Measurements from ENCODE around the gene TMEM123.
A peak's percentile ranks its signal among the peaks of the same experiment; 100 is the strongest.
"Not testable (repeated sequence)": the region's sequence is repeated elsewhere in the genome, so short reads cannot be mapped to it uniquely, and the experiment has no call there.

The TMEM123 gene

GRCh38 chr11:102387043-102387781, 65.4 kb downstream of the TMEM123 start:
- Mint-ChIP-seq H3K4me3 (no peak overlapping the region), H3K27ac (peak overlapping the region in 1 of 2 donors; percentile 28), H3K9me3 (peaks cover 5 to 17% of the 10 kb centered on the region in 2 donors), H3K4me1 (peaks cover 55% of the 10 kb centered on the region), H3K27me3 (no peaks in the 10 kb centered on the region)
- no peak for ATAC-seq
- no peak for DNase-seq

GRCh38 chr11:102386136-102386734, 66.3 kb downstream of the TMEM123 start:
- no peak overlapping the region for H3K4me3 Mint-ChIP-seq
- H3K9me3 Mint-ChIP-seq, result peaks cover 5 to 17% of the 10 kb centered on the region in 2 donors
- H3K27me3 Mint-ChIP-seq, result no peaks in the 10 kb centered on the region
- DNase-seq (no peak), ATAC-seq (peak; percentile 68)
- no peak overlapping the region for H3K27ac Mint-ChIP-seq
- peaks cover 51% of the 10 kb centered on the region for H3K4me1 Mint-ChIP-seq

DNA sequence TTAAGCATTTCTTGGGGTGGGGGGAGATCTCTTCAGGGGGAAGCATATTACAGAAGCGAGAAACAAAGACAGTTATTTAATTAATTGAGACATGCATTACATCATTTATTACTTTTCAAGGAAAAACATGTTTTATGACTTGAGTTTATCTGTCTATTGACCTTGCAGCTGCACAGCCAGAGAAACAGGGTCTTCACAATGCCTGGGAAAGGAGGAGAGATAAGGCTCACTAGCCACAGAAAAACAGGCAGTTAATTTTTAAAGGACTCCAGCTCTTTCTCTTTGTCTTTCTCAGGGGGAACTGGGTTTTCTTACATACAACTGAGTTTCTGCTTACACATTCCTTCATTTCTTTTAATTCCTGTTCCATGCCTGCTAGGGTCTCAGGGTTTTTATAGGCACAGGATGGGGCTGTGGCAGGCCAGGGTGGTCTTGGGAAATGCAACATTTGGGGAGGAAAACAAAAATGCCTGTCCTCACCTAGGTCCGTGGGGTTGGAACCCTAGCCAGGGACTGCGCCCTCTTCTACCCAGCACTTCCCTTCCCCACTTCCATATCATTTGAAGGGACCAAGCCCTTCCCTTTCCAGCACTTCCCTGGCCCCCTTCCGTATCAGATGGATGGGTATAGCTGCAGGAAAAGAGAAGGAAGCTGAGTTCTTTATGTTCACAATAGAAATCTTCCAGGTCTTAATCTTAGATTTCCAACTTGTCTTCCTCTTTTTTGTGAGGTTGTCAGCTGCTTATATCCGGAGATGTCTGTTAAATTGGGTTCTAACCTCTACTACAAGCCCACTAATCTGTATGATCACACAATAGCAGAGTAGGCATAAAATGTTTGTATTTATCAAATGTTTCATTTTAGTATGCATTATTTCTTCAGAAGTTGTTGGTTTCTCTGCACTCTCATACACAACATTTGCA, 67.2 kb downstream of the TMEM123 start:
- peaks cover 5 to 17% of the 10 kb centered on the region in 2 donors for H3K9me3 Mint-ChIP-seq
- ATAC-seq, result no peak
- peaks cover 42% of the 10 kb centered on the region for H3K4me1 Mint-ChIP-seq
- peak overlapping the region in 1 of 2 donors; percentile 49 for H3K27ac Mint-ChIP-seq
- no peak for DNase-seq
- H3K4me3 Mint-ChIP-seq, result no peak overlapping the region
- H3K27me3 Mint-ChIP-seq, result no peaks in the 10 kb centered on the region

DNA sequence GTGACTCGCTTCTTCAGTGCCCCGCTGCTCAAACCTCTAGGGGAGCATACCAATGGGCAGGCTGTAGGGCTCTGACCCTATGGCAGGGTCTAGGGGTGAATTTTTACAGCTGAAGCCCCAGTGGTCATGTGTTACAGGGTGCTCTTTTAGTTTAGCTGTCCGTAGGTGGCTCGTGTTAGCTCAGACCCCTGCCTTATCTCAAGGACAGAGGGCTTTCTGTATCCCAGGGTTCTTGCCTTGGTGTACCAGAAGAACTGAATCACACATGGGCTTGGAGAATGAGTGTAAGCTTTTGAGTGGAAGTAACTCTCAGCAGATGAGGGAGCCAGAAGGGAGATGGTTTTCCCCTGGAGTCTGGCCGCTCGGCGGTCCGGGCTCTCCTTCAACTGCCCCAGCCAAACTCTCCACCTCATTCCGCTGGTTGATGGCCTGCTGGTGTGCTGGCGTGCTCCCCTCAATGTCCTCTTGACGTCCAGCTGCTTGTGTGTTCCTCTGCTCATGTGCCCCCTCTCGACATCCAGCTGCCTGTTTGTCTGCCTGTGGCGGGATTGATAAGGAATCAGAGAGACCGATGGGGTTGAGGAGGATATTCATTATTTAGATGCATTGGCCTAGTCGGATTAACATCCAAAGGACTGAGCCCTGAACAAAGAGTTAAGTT, 68.0 kb downstream of the TMEM123 start:
- no peak overlapping the region for H3K27ac Mint-ChIP-seq
- peaks cover 37% of the 10 kb centered on the region for H3K4me1 Mint-ChIP-seq
- H3K27me3 Mint-ChIP-seq, result no peaks in the 10 kb centered on the region
- H3K9me3 Mint-ChIP-seq, result peaks cover 5 to 16% of the 10 kb centered on the region in 2 donors
- ATAC-seq (no peak), DNase-seq (no peak)
- H3K4me3 Mint-ChIP-seq, result no peak overlapping the region

DNA sequence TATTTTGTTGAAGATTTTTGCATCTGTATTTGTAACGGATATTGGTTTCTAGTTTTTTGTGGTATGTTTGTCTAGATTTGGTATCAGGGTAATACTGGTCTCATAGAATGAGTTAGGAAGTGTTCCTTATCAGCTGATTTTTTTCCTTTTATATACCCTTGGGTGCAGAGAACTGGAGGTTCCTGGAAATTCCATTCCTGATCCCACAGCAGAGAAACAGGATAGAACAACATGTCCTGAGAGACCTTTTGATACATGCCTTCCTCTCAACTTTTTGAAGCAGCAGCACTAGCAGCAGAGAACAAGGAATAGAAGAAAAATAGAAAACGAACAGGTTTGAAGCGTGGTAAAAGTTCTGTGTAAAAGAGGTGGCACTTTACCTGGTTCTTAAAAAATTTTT, 68.7 kb downstream of the TMEM123 start:
- ATAC-seq (no peak), DNase-seq (no peak)
- Mint-ChIP-seq H3K4me3 (no peak overlapping the region), H3K27ac (no peak overlapping the region), H3K27me3 (no peaks in the 10 kb centered on the region), H3K4me1 (peaks cover 34% of the 10 kb centered on the region), H3K9me3 (peaks cover 5 to 9% of the 10 kb centered on the region in 2 donors)

- no peak for DNase-seq
- Mint-ChIP-seq H3K4me1 (peaks cover 40% of the 10 kb centered on the region), H3K9me3 (no peaks in the 10 kb centered on the region), H3K4me3 (no peak overlapping the region), H3K27me3 (no peaks in the 10 kb centered on the region), H3K27ac (no peak overlapping the region)
- ATAC-seq, result no peak
Observed at GRCh38 chr11:102382384-102382783, 70.2 kb downstream of the TMEM123 start.

DNA sequence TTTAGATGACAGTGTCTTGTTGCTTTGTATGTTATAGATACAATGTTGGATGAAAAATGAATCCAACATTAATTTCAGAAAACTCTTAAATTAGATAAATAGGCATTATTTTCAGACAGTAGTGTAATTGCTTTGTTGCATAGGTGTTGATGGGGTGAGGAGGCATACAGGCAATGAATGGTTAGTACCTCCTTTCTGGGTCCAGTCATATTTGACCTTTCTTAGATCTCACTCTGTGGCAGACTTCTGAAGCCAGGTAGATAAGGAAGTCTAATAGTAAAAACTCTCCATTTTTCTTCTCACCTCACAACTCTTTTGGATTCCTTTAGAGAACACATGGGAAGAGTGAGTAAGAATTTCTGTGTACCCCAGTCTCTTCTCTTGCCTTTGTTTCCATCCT, 73.7 kb downstream of the TMEM123 start:
- no peak overlapping the region for H3K4me3 Mint-ChIP-seq
- no peaks in the 10 kb centered on the region for H3K9me3 Mint-ChIP-seq
- DNase-seq, result no peak
- ATAC-seq, result peak; percentile 59
- H3K27me3 Mint-ChIP-seq, result no peaks in the 10 kb centered on the region
- peaks cover 24% of the 10 kb centered on the region for H3K4me1 Mint-ChIP-seq
- H3K27ac Mint-ChIP-seq, result no peak overlapping the region

- no peak for ATAC-seq
- H3K27ac Mint-ChIP-seq, result no peak overlapping the region
- H3K4me3 Mint-ChIP-seq, result no peak overlapping the region
- no peak for DNase-seq
- H3K9me3 Mint-ChIP-seq, result no peaks in the 10 kb centered on the region
- no peaks in the 10 kb centered on the region for H3K27me3 Mint-ChIP-seq
- peaks cover 24% of the 10 kb centered on the region for H3K4me1 Mint-ChIP-seq
Observed at GRCh38 chr11:102377891-102378290, 74.7 kb downstream of the TMEM123 start.

DNA sequence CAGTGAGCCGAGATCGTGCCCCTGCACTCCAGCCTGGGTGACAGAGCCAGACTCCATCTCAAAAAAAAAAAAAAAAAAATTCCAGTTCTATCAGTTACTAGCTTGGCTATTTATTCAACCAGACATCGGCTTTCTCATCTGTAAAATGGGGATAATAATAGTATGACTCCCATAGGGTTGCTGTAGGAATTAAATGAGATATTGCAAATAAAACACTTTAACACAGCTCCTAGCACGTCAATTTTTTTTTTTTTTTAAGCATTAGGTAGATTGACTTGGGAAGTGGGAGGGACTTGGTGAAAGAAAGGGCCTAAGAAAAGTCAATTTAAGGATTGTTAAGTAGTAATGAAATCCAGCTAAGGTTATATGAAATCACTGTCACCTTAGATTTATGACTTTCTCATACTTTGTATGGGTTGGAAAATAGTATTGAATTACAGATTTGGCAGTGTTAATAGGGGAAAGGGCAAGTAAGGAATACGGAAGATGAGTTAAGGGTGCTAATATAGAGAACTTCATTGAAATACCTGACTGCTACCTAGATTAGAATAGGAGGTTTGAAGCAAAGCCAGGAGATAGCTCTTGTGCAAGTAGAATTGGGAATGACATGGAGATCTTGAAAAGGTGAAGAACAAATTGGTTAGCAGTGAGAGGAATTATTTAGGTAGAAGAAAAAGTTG, 76.7 kb downstream of the TMEM123 start:
- Mint-ChIP-seq H3K9me3 (no peaks in the 10 kb centered on the region), H3K27me3 (no peaks in the 10 kb centered on the region), H3K4me3 (no peak overlapping the region), H3K27ac (peak overlapping the region in 1 of 2 donors; percentile 5), H3K4me1 (peaks cover 26% of the 10 kb centered on the region)
- ATAC-seq, result no peak
- DNase-seq, result no peak

GRCh38 chr11:102374633-102375424, 77.7 kb downstream of the TMEM123 start:
- not testable (repeated sequence) for H3K27me3 Mint-ChIP-seq, H3K4me3 Mint-ChIP-seq, ATAC-seq

GRCh38 chr11:102368472-102368871, 84.1 kb downstream of the TMEM123 start:
- ATAC-seq (peak; percentile 90), DNase-seq (no peak)
- H3K4me3 Mint-ChIP-seq, result no peak overlapping the region
- no peaks in the 10 kb centered on the region for H3K9me3 Mint-ChIP-seq
- peaks cover 32% of the 10 kb centered on the region for H3K4me1 Mint-ChIP-seq
- no peaks in the 10 kb centered on the region for H3K27me3 Mint-ChIP-seq
- H3K27ac Mint-ChIP-seq, result no peak overlapping the region

More at GRCh38 chr11:102374633-102375424, 77.7 kb downstream of the TMEM123 start:
- peaks cover 26% of the 10 kb centered on the region for H3K4me1 Mint-ChIP-seq
- not testable (repeated sequence) for DNase-seq, H3K9me3 Mint-ChIP-seq
- H3K27ac Mint-ChIP-seq, result peak overlapping the region in 1 of 2 donors; percentile 59

- H3K9me3 Mint-ChIP-seq, result no peaks in the 10 kb centered on the region
- ATAC-seq (peak; percentile 40), DNase-seq (no peak)
- H3K27me3 Mint-ChIP-seq, result no peaks in the 10 kb centered on the region
- peak overlapping the region in 1 of 2 donors; percentile 29 for H3K27ac Mint-ChIP-seq
- no peak overlapping the region for H3K4me3 Mint-ChIP-seq
- H3K4me1 Mint-ChIP-seq, result peaks cover 32% of the 10 kb centered on the region
Observed at GRCh38 chr11:102367364-102367763, 85.2 kb downstream of the TMEM123 start.

- Mint-ChIP-seq H3K9me3 (peaks cover 6% of the 10 kb centered on the region in 2 donors), H3K4me1 (peaks cover 45% of the 10 kb centered on the region), H3K4me3 (no peak overlapping the region), H3K27me3 (no peaks in the 10 kb centered on the region), H3K27ac (no peak overlapping the region)
- DNase-seq (no peak), ATAC-seq (no peak)
Observed at GRCh38 chr11:102364991-102365390, 87.6 kb downstream of the TMEM123 start.
